Smooth muscle cell of the brain vasculature (primary cell): ENCODE data around the gene LCE3E.
"Not testable (repeated sequence)": the region's sequence is repeated elsewhere in the genome, so short reads cannot be mapped to it uniquely, and the experiment has no call there.

ENCODE experiments used
- DNase-seq: peaks from one replicate; pipeline ENCODE4 v3.0.0-alpha.2; 2012; ENCODE audit warnings: low read depth, low spot score

Gene LCE3E, protein sequence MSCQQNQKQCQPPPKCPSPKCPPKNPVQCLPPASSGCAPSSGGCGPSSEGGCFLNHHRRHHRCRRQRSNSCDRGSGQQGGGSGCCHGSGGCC

GRCh38 chr1:152566681-152567080 lies at the start of gene LCE3E:
Gene LCE3E (minus strand): TSS chr1:152566780. CDS start chr1:152566208, 572 bp downstream.
- DNase-seq, result no peak

DNA sequence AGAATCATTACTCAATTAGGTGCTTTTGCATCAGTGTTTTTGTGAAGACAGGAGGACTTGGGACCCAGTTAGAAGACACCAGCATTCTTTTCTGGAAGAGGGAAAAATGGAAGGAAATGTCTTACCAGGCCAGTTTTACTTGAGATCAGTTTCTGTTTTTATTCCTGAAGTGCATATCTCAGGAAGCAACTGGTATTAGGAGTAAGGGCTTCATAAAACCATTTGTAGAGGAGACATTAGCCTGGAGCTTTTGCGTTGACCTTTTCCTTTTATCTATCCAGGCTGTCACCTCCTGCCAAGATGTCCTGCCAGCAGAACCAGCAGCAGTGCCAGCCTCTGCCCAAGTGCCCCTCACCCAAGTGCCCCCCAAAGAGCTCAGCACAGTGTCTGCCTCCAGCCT lies 46.9 kb upstream of the LCE3E start, which contains the start of gene LCE3B:
LCE3B (plus strand) TSS at position 301 of the 400 bp plus-strand sequence; CDS start at position 301, 0 bp downstream.
- no peak for DNase-seq

DNA sequence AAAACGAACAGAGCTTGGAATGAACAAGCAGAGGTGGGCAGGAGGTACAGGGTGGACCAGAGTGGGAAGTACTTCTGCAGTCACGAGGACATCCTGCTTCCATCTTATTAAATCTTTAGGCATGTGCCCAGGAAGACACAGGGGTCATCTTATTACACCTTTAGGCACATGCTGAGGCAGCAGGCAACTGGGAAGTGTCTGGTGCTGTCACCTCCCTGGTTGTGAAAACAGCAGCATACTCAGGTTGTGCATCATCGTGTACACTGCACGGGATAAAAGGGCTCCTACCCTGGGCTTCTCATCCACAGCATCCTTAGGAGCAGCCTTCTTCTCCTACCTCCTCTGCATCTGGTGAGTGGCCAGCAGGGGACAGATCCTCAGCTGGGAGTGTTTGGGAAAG lies 33.4 kb upstream of the LCE3E start, which contains the start of gene LCE3C:
LCE3C (plus strand) TSS at position 301 of the 400 bp plus-strand sequence. CDS start 498 bp downstream, outside the sequence.
- DNase-seq, result no peak

GRCh38 chr1:152596986-152597385 lies 30.4 kb upstream of the LCE3E start:
- DNase-seq, result no peak

GRCh38 chr1:152585586-152585985 lies 19.0 kb upstream of the LCE3E start:
- no peak for DNase-seq

GRCh38 chr1:152582647-152583046 lies 16.1 kb upstream of the LCE3E start:
- DNase-seq, result no peak

DNA sequence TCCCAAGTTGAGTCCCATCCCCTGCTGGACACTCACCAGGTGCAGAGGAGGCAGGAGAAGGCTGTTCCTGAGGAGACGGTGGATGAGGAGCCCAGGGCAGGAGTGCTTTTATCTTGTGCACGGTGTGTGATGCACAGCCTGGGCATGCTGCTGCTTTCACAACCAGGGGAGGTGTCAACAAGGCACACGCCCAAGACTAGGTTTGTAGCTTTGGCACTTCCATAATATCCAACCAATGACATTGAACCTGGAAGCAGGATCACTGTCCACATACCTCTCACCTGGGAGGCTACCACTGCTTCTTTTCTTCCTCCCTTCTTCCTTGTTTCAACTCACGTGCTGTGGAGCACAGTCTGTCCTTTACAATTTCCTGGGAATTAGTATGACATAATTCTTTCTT lies 13.9 kb upstream of the LCE3E start, which contains the start of gene LCE3D:
LCE3D (minus strand) TSS at position 84 of the 400 bp plus-strand sequence. CDS start 580 bp downstream, outside the sequence.
- no peak for DNase-seq

- DNase-seq, result not testable (repeated sequence)
Observed at GRCh38 chr1:152579526-152579925, 12.9 kb upstream of the LCE3E start.

- DNase-seq, result no peak
Observed at GRCh38 chr1:152577168-152577567, 10.6 kb upstream of the LCE3E start.

GRCh38 chr1:152565535-152566215 lies 905 bp downstream of the LCE3E start:
- no peak for DNase-seq

DNA sequence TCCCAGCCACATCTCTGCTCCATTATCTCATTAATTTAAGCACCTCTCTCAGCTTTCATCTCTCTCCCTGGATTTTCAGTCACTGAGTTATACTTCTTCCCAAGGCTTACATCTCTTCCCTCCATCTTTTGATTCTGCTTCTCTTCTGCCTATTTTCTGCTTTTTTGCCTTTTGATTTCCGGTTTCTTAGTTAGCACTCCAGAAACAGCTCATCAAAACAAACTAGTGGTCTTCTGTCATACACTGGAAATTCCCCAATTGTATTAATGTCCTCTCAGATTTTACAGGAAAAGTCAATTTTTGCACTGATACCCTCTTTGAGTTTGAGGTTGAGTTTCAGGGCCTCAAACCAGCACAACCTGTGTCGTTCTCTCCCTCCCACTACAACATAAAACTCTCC lies 1.5 kb downstream of the LCE3E start:
- DNase-seq, result no peak

- not testable (repeated sequence) for DNase-seq
Observed at GRCh38 chr1:152548358-152548757, 18.2 kb downstream of the LCE3E start.

- no peak for DNase-seq
Observed at GRCh38 chr1:152546704-152547103, 19.9 kb downstream of the LCE3E start.

DNA sequence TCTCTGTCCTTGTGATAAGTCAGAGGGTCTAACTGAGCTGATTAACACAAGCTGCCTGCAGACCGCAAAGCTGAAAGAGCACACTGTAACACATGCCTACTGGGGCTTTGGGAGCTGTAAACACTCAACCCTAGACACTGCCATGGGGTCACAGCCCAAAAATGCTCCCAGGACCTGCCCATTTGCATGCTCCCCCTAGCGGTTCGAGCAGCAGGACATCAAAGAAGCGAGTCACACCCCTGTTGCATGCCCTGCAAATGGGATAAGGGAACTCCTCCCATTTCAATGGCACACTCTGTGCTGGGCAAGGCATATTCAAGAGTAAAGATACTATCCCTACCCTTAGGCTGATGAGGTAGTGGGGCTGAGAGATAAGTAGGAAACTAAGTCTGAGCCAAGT lies 22.8 kb downstream of the LCE3E start:
- DNase-seq, result no peak

GRCh38 chr1:152539901-152540300 lies 26.7 kb downstream of the LCE3E start:
- no peak for DNase-seq

DNA sequence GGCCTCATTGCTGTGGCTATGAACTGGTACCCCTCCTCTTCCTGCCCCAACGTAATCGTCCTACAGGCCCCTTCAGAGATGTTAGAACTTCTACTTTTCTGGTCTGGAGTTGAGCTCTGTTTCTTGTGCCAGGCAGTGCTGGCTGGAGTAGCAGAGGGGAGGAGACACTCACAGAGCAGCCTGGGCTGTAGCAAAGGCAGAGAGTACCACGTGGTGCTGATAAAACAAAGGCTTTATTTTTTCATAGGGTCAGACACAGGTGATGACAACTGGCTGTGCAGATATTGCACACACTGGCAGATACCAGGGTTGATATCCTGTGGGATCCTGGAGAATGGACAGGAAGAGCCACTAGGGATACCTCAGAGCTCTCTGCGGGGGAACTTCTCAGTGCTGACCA lies 29.1 kb downstream of the LCE3E start:
- DNase-seq, result no peak

GRCh38 chr1:152535774-152536173 lies 30.8 kb downstream of the LCE3E start:
- DNase-seq, result no peak

- no peak for DNase-seq
Observed at GRCh38 chr1:152533327-152533938, 33.1 kb downstream of the LCE3E start.

DNA sequence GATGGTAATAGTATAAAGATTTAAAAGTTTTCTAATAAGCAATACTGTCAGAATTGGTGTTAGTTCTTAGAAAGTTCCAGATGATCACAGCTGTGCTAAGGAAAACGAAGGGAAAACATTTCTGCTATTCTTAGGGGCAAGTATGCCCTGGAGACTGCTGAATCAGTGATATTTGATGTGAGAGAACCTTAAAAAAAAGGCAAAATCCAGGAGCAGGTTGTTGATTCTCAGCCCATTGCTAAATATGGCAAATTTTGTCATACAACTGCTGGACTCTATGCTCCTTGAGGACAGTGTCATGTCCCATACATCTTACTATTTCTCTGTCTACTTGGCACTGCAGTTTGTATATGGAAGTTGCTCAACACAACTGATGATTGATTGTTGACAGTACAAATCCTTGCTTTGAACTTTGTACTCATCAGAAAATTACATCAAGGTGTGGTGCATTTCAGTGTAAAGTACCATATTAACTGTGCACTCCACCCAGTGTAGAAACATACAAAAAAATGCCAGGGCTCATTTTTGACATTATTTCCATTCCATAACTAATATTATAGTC lies 41.4 kb downstream of the LCE3E start:
- DNase-seq, result no peak

- DNase-seq, result no peak
Observed at GRCh38 chr1:152520561-152521090, 46.0 kb downstream of the LCE3E start.

DNA sequence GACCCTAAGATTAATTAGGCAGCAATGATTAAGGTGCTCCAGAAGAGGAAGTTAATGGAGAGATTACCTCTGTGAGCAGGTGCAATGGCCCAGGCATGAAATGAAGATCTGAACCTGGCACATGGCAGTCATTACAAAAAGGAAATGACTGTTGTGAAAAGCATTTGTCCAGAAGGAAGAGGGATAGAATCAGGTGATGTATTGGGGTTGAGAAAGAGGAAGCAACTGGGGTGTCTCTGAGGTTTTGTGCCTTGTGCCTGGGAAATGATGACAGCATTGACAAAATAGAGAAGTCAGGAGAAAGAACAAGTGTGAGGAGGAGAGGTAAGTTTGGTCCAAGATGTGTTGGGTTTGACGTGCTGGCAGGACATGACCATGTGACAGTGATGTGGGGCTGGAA lies 46.7 kb downstream of the LCE3E start:
- no peak for DNase-seq

- DNase-seq, result no peak
Observed at GRCh38 chr1:152517237-152517811, 49.3 kb downstream of the LCE3E start.
